BJ (cell line): ENCODE data around the gene CES3. TPM values are rescaled to one million over a fixed set of nuclear protein-coding genes. Genes with fewer than 3 reads are reported as not detected.

Experiments used
- CTCF ChIA-PET: fragments of 350-600 bp; formaldehyde crosslinking; extraction: SDS; loops from one replicate; lab custom pipeline; 2021; ENCODE audit warnings: antibody characterized with exemption, inconsistent platforms; lab: Yijun Ruan, JAX
- POLR2A ChIA-PET: fragments of 300-600 bp; sonication (Branson Sonifier 250); formaldehyde crosslinking; extraction: SDS; loops from one replicate; lab custom pipeline; 2021; ENCODE audit warnings: antibody characterized with exemption; lab: Charles Lee
- DNase-seq: peaks from one replicate; pipeline ENCODE4 v3.0.0-alpha.2; 2011; ENCODE audit warnings: low read depth
- H3K27me3 ChIP-seq: 2 replicates; pipeline ENCODE4 v1.6.0; 2011; ENCODE audit warnings: low read length; ENCODE audit not compliant: control insufficient read depth, insufficient read depth
- H3K36me3 ChIP-seq: 2 replicates; pipeline ENCODE4 v1.5.1; 2011; ENCODE audit warnings: low read length; ENCODE audit not compliant: control insufficient read depth, insufficient read depth
- H3K4me3 ChIP-seq: 2 replicates; pipeline ENCODE4 v1.5.1; 2011; ENCODE audit warnings: low read depth, mild to moderate bottlenecking, control low read depth, low read length
- CTCF ChIP-seq: IDR thresholded peaks from 2 replicates; pipeline ENCODE4 v1.5.1; 2011; ENCODE audit warnings: low read depth, mild to moderate bottlenecking, control low read depth, inconsistent platforms, low read length, moderate library complexity; ENCODE audit not compliant: insufficient read depth
- polyA plus RNA-seq: library from polyadenylated mRNA; depleted of rRNA; stranded (reverse); fragments of >200 nt; gene quantifications from 2 replicates; pipeline ENCODE4 v1.2.3, GENCODE V29; 2011

The CES3 gene
- polyA plus RNA-seq, 1 experiment: 0.13 TPM

- peak overlapping the region; percentile 44; the same call in 1 of the 2 replicates for H3K4me3 ChIP-seq
- peaks cover 7% of the 10 kb centered on the region for H3K27me3 ChIP-seq
- no peak for TF ChIP-seq CTCF
- no peak for DNase-seq
- ChIA-PET POLR2A (no interaction called here), CTCF (interaction anchor here (1.5 to 2.5 kb wide), 3 partner anchors 53 to 206 kb away, joined by 4 to 8 read pairs (median 6); no protein-coding TSS in a partner anchor)
- no peaks in the 10 kb centered on the region for H3K36me3 ChIP-seq
Measured at GRCh38 chr16:66948837-66949225, 12.2 kb upstream of the CES3 start.

- POLR2A ChIA-PET: no interaction called here
- Histone ChIP-seq H3K27me3 (peaks cover 7% of the 10 kb centered on the region), H3K36me3 (no peaks in the 10 kb centered on the region), H3K4me3 (no peak overlapping the region)
- CTCF ChIA-PET: interaction anchor here (1.0 to 2.5 kb wide), 6 partner anchors 10 to 210 kb away, joined by 3 to 8 read pairs (median 4); partner anchors contain the start of genes FBXL8 and TRADD
- no peak for DNase-seq
- no peak for TF ChIP-seq CTCF
Measured at GRCh38 chr16:66949472-66949871, 11.6 kb upstream of the CES3 start.

- DNase-seq: no peak
- TF ChIP-seq CTCF: no peak
- ChIA-PET POLR2A (no interaction called here), CTCF (interaction anchor here (1.0 to 2.5 kb wide), 5 partner anchors 11 to 209 kb away, joined by 3 to 8 read pairs (median 3); partner anchors contain the start of genes FBXL8 and TRADD)
- Histone ChIP-seq H3K36me3 (no peaks in the 10 kb centered on the region), H3K27me3 (peaks cover 7% of the 10 kb centered on the region), H3K4me3 (no peak overlapping the region)
Measured at GRCh38 chr16:66950437-66950836, 10.6 kb upstream of the CES3 start.

GRCh38 chr16:66950971-66951790, 9.9 kb upstream of the CES3 start:
- no peak for TF ChIP-seq CTCF
- peaks cover 7% of the 10 kb centered on the region for H3K27me3 ChIP-seq
- ChIA-PET POLR2A (no interaction called here), CTCF (interaction anchor here (1.8 to 2.5 kb wide), 2 partner anchors 27 to 56 kb away, joined by 4 to 8 read pairs; no protein-coding TSS in a partner anchor)
- DNase-seq: no peak
- no peak overlapping the region for H3K4me3 ChIP-seq
- H3K36me3 ChIP-seq: no peaks in the 10 kb centered on the region

- no peak for DNase-seq
- peaks cover 8% of the 10 kb centered on the region for H3K27me3 ChIP-seq
- ChIA-PET POLR2A (no interaction called here), CTCF (interaction anchor here (0.9 to 3.2 kb wide), 11 partner anchors 11 to 234 kb away, joined by 3 to 18 read pairs (median 4); no protein-coding TSS in a partner anchor)
- no peak overlapping the region for H3K4me3 ChIP-seq
- TF ChIP-seq CTCF: no peak
- no peaks in the 10 kb centered on the region for H3K36me3 ChIP-seq
Measured at GRCh38 chr16:66952430-66953110, 8.5 kb upstream of the CES3 start.
